IPS-18a (cell line): Measurements from ENCODE around the gene CLN6.

ENCODE experiments used
- H3K27ac ChIP-seq: one replicate; pipeline ENCODE4 v1.5.1; 2013; ENCODE audit warnings: low read length
- H3K27me3 ChIP-seq: one replicate; pipeline ENCODE4 v1.6.1; 2013; ENCODE audit warnings: mild to moderate bottlenecking, low read length; ENCODE audit not compliant: control insufficient read depth, insufficient read depth
- H3K36me3 ChIP-seq: one replicate; pipeline ENCODE4 v1.6.1; 2013; ENCODE audit warnings: low read depth, low read length; ENCODE audit not compliant: control insufficient read depth
- H3K4me1 ChIP-seq: one replicate; pipeline ENCODE4 v1.6.1; 2013; ENCODE audit warnings: low read depth, low read length; ENCODE audit not compliant: control insufficient read depth
- H3K4me3 ChIP-seq: one replicate; pipeline ENCODE4 v1.5.1; 2013; ENCODE audit warnings: low read length
- H3K9ac ChIP-seq: one replicate; pipeline ENCODE4 v1.6.1; 2013; ENCODE audit warnings: mild to moderate bottlenecking, low read length, moderate library complexity
- H3K9me3 ChIP-seq: one replicate; pipeline ENCODE4 v1.6.1; 2013; ENCODE audit warnings: low read depth, low read length; ENCODE audit not compliant: control insufficient read depth

CLN6 gene

GRCh38 chr15:68209272-68209671 lies 20.3 kb downstream of the CLN6 start:
- H3K9ac ChIP-seq = no peak overlapping the region
- peaks cover 22% of the 10 kb centered on the region for H3K4me1 ChIP-seq
- no peaks in the 10 kb centered on the region for H3K36me3 ChIP-seq
- no peaks in the 10 kb centered on the region for H3K9me3 ChIP-seq
- no peak overlapping the region for H3K4me3 ChIP-seq
- no peak overlapping the region for H3K27ac ChIP-seq
- H3K27me3 ChIP-seq = no peaks in the 10 kb centered on the region

- Histone ChIP-seq H3K4me3 (no peak overlapping the region), H3K27me3 (no peaks in the 10 kb centered on the region), H3K9me3 (no peaks in the 10 kb centered on the region), H3K9ac (no peak overlapping the region), H3K4me1 (peaks cover 22% of the 10 kb centered on the region), H3K36me3 (no peaks in the 10 kb centered on the region), H3K27ac (no peak overlapping the region)
Observed at GRCh38 chr15:68208636-68209240, 20.8 kb downstream of the CLN6 start.

- Histone ChIP-seq H3K27me3 (no peaks in the 10 kb centered on the region), H3K27ac (no peak overlapping the region), H3K9ac (no peak overlapping the region), H3K4me3 (no peak overlapping the region), H3K36me3 (no peaks in the 10 kb centered on the region), H3K9me3 (no peaks in the 10 kb centered on the region), H3K4me1 (peaks cover 22% of the 10 kb centered on the region)
Observed at GRCh38 chr15:68208136-68208535, 21.4 kb downstream of the CLN6 start.

DNA sequence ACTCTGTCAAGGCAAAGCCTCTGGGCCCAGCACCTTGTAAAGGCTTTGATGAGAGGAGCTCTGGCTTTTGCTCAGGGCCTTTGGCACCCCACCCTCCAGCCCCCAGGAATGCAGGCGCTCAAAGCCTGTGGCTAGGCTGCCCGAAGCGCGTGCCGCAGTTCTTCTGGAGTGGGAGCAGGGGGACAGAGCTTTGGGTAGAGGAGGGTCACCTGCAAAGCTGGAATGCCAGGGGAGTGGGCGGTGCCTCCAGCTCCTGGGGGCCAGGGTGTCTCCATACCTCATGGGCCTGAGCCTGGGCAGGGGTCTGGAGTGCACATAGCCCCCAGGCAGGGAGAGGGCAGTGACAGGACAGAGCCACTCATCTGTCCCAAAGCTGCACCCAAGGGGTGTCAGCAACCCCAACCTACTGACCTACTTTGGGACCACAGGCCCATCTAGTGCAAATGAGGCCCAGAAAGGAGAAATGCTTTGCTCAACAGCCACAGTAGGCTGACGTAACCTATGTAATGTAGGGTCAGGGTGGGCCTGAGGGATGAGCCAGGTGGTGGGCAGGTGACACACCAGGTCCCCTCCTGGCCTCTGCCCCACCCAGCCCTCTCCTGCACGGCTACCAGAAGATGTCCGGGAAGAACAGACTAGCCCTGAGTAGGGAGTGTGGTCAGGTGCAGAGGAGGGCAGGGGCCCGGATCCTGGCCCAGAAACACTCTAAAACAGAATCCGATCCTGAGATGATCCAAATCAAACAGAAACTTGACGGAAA lies 22.2 kb downstream of the CLN6 start:
- Histone ChIP-seq H3K9ac (no peak overlapping the region), H3K27ac (no peak overlapping the region), H3K36me3 (no peaks in the 10 kb centered on the region)

DNA sequence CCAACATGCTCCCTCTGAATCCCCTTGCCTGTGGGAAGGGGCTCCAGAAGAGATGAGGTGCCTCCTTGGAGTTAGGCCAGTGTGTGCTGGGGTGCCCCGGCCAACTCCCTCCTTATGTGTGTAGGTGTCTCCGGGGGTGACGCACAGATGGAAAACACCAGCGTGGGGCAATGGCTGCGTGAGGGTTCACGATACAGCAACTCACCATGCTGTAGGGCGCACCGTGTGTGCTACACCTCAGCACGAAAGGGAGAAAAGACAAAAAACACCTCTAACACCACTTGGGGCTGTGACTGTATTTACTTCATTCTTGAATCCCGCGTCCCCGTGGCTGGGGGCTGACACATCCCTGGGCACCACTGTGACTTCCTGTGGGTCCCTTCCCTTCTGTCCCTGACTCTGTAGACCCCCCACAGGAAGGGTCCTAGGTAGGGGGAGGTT lies 22.8 kb downstream of the CLN6 start:
- Histone ChIP-seq H3K4me3 (no peak overlapping the region), H3K27ac (no peak overlapping the region), H3K4me1 (peaks cover 27% of the 10 kb centered on the region), H3K27me3 (no peaks in the 10 kb centered on the region), H3K9me3 (no peaks in the 10 kb centered on the region), H3K9ac (no peak overlapping the region), H3K36me3 (no peaks in the 10 kb centered on the region)

More for the DNA sequence above, 22.2 kb downstream of the CLN6 start:
- no peaks in the 10 kb centered on the region for H3K9me3 ChIP-seq
- H3K27me3 ChIP-seq = no peaks in the 10 kb centered on the region
- peaks cover 22% of the 10 kb centered on the region for H3K4me1 ChIP-seq
- H3K4me3 ChIP-seq = no peak overlapping the region

GRCh38 chr15:68205954-68206539 lies 23.5 kb downstream of the CLN6 start:
- H3K4me1 ChIP-seq = peaks cover 31% of the 10 kb centered on the region
- no peak overlapping the region for H3K4me3 ChIP-seq
- H3K27me3 ChIP-seq = no peaks in the 10 kb centered on the region
- H3K9ac ChIP-seq = no peak overlapping the region
- H3K27ac ChIP-seq = no peak overlapping the region
- no peaks in the 10 kb centered on the region for H3K9me3 ChIP-seq
- H3K36me3 ChIP-seq = no peaks in the 10 kb centered on the region

- Histone ChIP-seq H3K27me3 (no peaks in the 10 kb centered on the region), H3K27ac (no peak overlapping the region), H3K9ac (no peak overlapping the region), H3K9me3 (no peaks in the 10 kb centered on the region), H3K4me1 (peaks cover 32% of the 10 kb centered on the region), H3K36me3 (no peaks in the 10 kb centered on the region), H3K4me3 (no peak overlapping the region)
Observed at GRCh38 chr15:68205558-68205944, 24.0 kb downstream of the CLN6 start.

- Histone ChIP-seq H3K4me3 (no peak within 1 kb of the TSS), H3K27ac (no peak within 1 kb of the TSS), H3K4me1 (peaks cover 35% of the 10 kb centered on the region), H3K9me3 (no peaks in the 10 kb centered on the region), H3K27me3 (no peaks in the 10 kb centered on the region), H3K36me3 (no peaks in the 10 kb centered on the region), H3K9ac (no peak within 1 kb of the TSS)
Observed at GRCh38 chr15:68204776-68205557, 24.6 kb downstream of the CLN6 start, which contains the start of gene CALML4. Gene CALML4 (minus strand): TSS chr15:68205332. CDS start chr15:68205247, 85 bp downstream.

DNA sequence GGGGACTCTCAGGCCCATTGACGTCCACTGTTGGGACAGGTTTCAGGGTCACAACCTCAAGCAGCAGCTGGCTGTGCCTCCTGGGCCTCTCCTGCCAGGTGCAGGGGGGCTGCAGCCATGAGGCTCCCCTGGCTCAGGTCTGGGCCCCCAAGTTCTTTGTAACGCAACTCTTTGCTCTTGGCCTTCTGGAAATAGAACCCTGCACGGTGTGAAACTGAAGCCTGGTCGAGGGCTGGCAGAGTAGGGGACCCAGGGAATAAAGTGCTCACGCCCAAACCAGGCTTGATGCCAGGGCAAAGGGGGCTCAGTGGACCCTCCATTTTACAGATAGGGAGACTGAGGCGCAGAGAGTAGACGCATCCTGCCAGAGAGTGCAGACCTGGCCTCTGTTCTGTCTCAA lies 25.2 kb downstream of the CLN6 start:
- H3K36me3 ChIP-seq = no peaks in the 10 kb centered on the region
- H3K27ac ChIP-seq = no peak overlapping the region
- no peak overlapping the region for H3K9ac ChIP-seq
- no peaks in the 10 kb centered on the region for H3K9me3 ChIP-seq
- H3K27me3 ChIP-seq = no peaks in the 10 kb centered on the region
- H3K4me3 ChIP-seq = no peak overlapping the region
- H3K4me1 ChIP-seq = peaks cover 36% of the 10 kb centered on the region

DNA sequence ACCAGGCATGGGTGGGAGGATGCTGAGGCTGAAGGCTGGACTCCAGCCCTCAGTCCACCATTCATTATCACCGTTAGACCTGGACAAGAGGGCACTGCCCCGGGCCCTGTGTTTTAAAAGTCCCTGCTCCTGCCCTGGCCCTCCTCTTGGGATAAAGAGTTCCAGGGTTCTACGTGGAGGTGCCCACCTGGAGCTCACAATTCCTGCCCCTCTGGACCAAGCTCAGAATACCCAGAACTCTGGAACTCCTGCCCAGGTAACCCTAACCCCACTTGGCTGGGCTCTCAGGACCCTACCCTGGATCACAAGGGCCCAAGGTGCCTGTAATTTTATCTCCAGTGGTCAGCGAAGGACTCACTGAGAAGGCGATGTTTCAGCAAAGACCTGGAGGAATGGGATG lies 25.6 kb downstream of the CLN6 start:
- H3K36me3 ChIP-seq = no peaks in the 10 kb centered on the region
- no peaks in the 10 kb centered on the region for H3K9me3 ChIP-seq
- H3K27me3 ChIP-seq = no peaks in the 10 kb centered on the region
- peaks cover 36% of the 10 kb centered on the region for H3K4me1 ChIP-seq
- no peak overlapping the region for H3K9ac ChIP-seq
- no peak overlapping the region for H3K27ac ChIP-seq
- no peak overlapping the region for H3K4me3 ChIP-seq

- H3K36me3 ChIP-seq = no peaks in the 10 kb centered on the region
- no peak overlapping the region for H3K4me3 ChIP-seq
- H3K9me3 ChIP-seq = no peaks in the 10 kb centered on the region
- H3K4me1 ChIP-seq = peaks cover 36% of the 10 kb centered on the region
- H3K9ac ChIP-seq = no peak overlapping the region
- no peak overlapping the region for H3K27ac ChIP-seq
- no peaks in the 10 kb centered on the region for H3K27me3 ChIP-seq
Observed at GRCh38 chr15:68203486-68203885, 26.0 kb downstream of the CLN6 start.
